GM19023 (cell line): ENCODE measurements around the gene CCDC148.
"Not testable (repeated sequence)": the region's sequence is repeated elsewhere in the genome, so short reads cannot be mapped to it uniquely, and the experiment has no call there.

Source experiments
- ATAC-seq: cut with Tn5 transposase; IDR thresholded peaks from one replicate; pipeline ENCODE4 v1.9.1; 2021; ENCODE audit warnings: mild to moderate bottlenecking, moderate library complexity; ENCODE audit not compliant: unreplicated experiment

The CCDC148 gene

GRCh38 chr2:158366342-158366741 lies 90.2 kb downstream of the CCDC148 start:
- ATAC-seq: no peak

DNA sequence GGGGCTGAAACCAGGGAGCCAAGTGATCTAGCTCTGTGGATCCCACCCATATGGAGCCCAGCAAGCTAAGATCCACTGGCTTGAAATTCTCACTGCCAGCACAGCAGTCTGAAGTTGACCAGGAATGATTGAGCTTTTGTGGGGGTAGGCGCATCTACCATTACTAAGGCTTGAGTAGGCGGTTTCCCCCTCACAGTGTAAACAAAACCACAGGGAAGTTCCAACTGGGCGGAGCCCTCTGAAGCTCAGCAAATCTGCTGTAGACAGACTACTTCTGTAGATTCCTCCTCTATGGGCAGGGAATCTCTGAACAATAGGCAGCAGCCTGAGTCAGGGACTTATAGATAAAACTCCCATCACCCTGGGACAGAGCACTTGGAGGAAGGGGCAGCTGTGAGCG lies 96.7 kb downstream of the CCDC148 start:
- no peak for ATAC-seq

GRCh38 chr2:158357699-158358098 lies 98.9 kb downstream of the CCDC148 start:
- no peak for ATAC-seq

GRCh38 chr2:158357122-158357521 lies 99.4 kb downstream of the CCDC148 start:
- ATAC-seq: no peak

DNA sequence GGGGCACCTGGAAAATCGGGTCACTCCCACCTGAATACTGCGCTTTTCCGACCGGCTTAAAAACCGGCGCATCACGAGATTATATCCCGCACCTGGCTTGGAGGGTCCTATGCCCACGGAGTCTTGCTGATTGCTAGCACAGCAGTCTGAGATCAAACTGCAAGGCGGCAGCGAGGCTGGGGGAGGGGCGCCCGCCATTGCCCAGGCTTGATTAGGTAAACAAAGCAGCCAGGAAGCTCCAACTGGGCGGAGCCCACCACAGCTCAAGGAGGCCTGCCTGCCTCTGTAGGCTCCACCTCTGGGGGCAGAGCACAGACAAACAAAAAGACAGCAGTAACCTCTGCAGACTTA lies 105.1 kb downstream of the CCDC148 start:
- not testable (repeated sequence) for ATAC-seq

DNA sequence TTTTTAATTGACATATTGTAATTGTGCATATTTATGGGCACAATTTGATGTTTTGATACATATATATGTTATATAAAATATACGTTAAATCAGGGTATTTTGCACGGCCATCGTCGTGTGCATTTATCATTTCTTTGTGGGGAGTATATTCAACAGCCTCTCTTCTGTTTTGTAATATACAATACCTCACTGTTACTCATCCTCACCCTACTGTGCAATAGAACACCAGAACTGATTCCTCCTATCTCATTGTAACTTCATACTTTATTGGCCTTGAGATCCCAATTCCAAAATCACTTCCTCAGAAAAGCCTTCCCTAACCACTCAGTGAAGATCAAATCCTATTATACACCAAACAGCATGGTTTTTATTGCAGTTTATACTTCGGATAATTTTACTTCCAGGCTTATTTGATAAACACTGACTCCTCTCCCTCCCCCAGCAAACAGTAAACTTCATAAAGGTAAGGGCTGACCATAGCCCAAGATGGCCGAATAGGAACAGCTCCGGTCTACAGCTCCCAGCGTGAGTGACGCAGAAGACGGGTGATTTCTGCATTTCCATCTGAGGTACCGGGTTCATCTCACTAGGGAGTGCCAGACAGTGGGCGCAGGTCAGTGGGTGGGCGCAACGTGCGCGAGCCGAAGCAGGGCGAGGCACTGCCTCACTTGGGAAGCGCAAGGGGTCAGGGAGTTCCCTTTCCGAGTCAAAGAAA lies 105.6 kb downstream of the CCDC148 start:
- not testable (repeated sequence) for ATAC-seq

GRCh38 chr2:158346032-158346431 lies 110.5 kb downstream of the CCDC148 start:
- ATAC-seq: no peak

GRCh38 chr2:158339513-158339912 lies 117.0 kb downstream of the CCDC148 start:
- ATAC-seq: no peak

- no peak for ATAC-seq
These were observed 119.5 kb downstream of the CCDC148 start for GRCh38 chr2:158337018-158337417.

GRCh38 chr2:158331799-158332198 lies 124.8 kb downstream of the CCDC148 start:
- not testable (repeated sequence) for ATAC-seq

GRCh38 chr2:158325782-158326340 lies 130.7 kb downstream of the CCDC148 start:
- ATAC-seq: no peak

- no peak for ATAC-seq
These were observed 131.3 kb downstream of the CCDC148 start for GRCh38 chr2:158325031-158325781.

DNA sequence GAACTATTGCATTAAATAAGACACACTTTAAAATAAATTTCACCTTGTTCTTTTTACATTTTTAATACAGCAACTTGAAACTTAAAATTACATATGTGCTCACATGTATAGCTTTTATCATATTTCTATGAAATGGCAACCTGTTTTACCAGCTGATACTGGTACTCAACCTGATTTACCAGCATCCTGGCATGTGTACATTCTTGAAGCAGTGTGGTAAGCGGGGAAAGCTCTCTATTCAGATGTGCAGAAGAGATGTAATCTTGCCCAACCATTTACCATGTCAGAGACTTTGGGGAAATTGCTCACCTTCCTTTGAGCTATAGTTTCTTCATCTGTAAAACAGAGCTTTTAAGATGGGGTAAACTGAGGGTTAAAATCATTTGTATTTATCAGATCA lies 133.2 kb downstream of the CCDC148 start:
- ATAC-seq: no peak

- no peak for ATAC-seq
These were observed 135.3 kb downstream of the CCDC148 start for GRCh38 chr2:158321264-158321663.

DNA sequence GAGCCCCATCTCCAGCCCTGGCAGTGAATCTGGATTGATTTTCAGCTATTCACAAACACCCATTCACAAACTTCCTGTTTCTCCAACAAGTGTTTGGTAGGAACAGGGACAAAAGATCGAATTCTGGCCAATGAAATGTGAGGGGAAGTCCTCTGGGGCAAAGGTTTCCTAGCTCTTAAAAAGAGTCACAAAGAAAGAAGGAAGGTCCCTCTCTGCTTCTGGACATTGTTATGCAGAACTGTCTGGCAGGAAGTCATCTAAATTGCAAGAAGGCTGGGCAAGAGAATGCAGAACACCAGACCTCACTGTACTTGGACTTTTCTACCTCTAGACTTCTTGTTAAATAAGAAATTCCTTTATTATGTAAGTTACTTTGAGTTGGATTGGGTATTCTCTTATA lies 137.3 kb downstream of the CCDC148 start:
- no peak for ATAC-seq

DNA sequence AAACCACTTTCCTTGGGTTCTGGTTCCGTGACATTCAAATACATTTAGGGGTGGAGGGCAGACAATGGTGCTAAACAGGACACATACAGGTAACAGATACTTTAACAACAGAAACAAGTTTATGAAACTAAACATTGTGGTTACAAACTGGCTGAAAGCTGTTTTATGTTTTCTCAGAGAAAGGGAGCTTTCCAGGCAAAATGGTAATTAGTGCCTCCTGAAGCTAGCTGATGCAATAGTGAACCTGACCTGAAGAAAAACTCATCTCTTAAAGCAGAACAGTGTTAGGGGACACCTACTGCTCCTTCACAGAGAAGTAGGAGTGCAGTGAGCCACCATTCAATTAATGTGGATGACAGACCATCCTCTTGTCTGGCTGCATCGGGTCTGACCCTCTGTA lies 138.9 kb downstream of the CCDC148 start:
- no peak for ATAC-seq

DNA sequence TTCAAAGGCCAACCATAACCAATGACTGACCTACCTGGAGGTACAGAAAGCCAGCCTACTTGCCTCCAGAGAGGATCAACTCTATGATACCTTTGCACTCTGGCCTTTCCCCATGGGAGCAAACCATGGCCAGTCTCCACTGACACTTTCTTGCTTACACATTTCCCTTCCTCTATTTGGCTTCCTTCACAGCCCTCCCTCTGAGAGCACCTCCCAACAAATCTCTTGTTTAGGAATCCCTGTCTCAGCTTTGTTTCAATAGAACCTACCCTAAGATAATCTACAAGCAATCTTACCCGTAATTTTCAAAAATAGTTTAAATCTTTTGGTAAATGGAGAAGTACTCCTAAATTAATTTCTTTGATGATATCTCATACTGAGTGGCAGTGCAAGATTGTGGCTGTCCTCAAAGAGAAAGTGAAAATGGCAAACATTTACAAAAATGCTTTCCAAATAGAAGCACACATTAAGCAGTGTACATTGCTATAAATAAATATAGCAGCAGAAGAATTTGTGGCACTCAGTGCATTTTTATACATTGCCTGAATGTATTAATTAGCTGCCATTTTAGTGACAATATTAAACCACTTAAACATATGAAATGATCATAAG lies 140.6 kb downstream of the CCDC148 start:
- ATAC-seq: no peak

- no peak for ATAC-seq
These were observed 141.6 kb downstream of the CCDC148 start for GRCh38 chr2:158315000-158315399.

DNA sequence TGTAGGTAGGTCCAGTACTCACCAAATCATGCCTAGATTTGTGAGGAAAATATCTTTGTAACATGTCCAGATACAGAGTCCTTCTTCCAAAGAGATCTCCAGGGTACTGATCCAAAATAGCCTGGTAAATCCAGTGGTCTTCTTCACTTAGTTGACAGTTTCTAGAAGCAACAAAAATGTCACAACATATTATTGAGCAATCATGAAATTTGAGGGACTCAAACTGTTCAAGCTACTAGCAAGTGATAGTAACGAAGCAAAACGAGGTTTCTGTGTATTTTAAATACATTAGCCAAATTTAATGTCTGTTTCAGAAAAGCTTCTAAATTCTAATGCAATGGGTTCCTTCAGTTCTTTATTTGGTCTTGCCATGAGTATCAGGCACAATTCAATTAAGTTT lies 142.8 kb downstream of the CCDC148 start:
- ATAC-seq: no peak

GRCh38 chr2:158312981-158313380 lies 143.6 kb downstream of the CCDC148 start:
- ATAC-seq: no peak

GRCh38 chr2:158310407-158310806 lies 146.1 kb downstream of the CCDC148 start:
- ATAC-seq: not testable (repeated sequence)

GRCh38 chr2:158305501-158305900 lies 151.1 kb downstream of the CCDC148 start:
- no peak for ATAC-seq
